ENCODE measurements around the gene COL20A1. TPM values are rescaled to one million over a fixed set of nuclear protein-coding genes. Genes with fewer than 3 reads are reported as not detected.

Gene COL20A1
- total RNA-seq, 3 donors from 2014 or later: not detected

DNA sequence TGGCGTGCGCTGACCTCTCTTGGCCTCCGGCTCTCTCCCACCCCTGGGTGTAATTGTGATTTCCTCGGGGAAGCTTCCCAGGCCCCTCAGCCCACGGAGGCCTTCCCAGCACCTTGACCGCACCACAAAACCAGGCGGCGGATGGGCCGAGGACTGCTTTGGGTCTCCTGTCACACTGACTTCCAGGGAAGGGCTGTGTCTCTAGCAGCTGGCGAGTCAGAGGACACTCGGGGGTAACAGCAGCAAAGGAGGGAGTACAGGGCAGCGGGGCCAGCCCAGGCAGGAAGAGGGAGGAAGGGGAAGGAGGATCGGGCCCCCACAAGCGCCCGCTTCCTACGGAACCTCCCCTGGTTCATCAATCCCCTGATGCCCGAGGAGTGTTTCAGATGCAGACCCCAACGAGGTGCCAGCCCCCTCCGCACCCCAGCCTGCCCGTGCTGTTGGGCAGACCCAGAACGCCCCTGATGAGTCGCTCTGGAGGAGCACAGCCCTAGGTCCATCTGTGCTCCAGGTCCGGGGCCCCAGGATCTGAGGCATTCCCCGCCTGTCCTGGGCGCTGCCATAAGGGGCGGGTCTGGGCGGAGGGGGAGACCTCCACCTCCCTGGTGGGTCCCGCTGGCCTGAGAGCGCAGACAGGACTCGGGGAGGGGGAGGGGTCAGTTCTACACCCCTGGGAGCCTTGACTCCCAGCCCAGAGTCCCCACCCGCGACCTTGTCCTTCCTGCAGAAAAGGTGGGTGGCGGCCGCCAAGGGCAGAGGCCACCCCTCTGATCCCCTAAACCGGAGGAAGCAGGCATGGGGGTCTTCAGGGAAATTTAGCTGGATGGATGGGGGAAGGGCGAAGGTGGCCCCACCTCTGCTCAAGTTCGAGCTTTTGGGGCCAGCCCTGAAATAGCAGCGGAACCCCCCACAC lies 67.2 kb downstream of the COL20A1 start:
- Mint-ChIP-seq H3K4me3 (no peak overlapping the region), H3K4me1 (ENCODE audit: low read depth) (no peaks in the 10 kb centered on the region), H3K9me3 (no peaks in the 10 kb centered on the region), H3K27me3 (ENCODE audit: low read depth) (peaks cover 34% of the 10 kb centered on the region), H3K36me3 (ENCODE audit: insufficient read depth) (no peaks in the 10 kb centered on the region)
- no peak for ATAC-seq
- no peak for DNase-seq

DNA sequence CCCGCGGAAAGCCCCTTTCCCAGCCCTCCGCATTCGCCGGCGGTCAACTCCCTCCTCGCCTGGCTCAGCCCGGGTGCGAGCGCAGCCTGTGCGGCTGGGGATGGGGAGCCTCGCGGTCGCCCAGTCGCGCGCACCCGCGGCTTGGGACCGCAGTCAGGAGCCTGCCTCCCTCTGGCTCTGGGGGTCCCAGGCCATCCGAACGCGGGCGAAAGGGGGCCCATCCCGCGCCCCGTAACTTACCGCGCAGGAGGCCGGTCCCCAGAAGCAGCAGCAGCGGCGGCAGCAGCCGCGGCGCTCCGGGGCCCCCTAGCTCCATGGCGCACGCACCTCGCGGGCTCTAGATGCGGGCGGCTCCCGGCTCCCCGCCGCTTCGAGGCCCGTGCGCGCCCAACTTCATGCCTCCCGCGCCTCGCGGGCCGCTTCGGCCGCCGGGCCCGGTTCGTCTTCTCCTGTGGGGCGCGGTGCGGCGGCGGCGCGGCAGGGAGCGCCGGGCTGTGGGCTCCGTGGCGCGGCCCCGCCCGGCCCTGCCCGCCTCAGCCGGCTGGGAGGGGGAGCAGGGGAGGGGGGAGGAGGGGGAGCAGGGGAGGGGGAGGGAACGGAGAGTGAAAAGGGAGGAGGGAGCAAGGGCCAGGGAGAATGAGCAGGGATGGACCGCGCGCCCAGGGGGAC lies 68.0 kb downstream of the COL20A1 start, which contains the start of gene CHRNA4:
Gene CHRNA4 (minus strand): TSS at position 500 of the 669 bp plus-strand sequence. CDS start 184 bp downstream, at position 316.
- DNase-seq (no peak), ATAC-seq (no peak)
- peaks cover 34% of the 10 kb centered on the region for H3K27me3 Mint-ChIP-seq (ENCODE audit: low read depth)
- no peaks in the 10 kb centered on the region for H3K36me3 Mint-ChIP-seq (ENCODE audit: insufficient read depth)
- no peaks in the 10 kb centered on the region for H3K4me1 Mint-ChIP-seq (ENCODE audit: low read depth)
- H3K9me3 Mint-ChIP-seq: no peaks in the 10 kb centered on the region
- no peak within 1 kb of the TSS for H3K4me3 Mint-ChIP-seq

DNA sequence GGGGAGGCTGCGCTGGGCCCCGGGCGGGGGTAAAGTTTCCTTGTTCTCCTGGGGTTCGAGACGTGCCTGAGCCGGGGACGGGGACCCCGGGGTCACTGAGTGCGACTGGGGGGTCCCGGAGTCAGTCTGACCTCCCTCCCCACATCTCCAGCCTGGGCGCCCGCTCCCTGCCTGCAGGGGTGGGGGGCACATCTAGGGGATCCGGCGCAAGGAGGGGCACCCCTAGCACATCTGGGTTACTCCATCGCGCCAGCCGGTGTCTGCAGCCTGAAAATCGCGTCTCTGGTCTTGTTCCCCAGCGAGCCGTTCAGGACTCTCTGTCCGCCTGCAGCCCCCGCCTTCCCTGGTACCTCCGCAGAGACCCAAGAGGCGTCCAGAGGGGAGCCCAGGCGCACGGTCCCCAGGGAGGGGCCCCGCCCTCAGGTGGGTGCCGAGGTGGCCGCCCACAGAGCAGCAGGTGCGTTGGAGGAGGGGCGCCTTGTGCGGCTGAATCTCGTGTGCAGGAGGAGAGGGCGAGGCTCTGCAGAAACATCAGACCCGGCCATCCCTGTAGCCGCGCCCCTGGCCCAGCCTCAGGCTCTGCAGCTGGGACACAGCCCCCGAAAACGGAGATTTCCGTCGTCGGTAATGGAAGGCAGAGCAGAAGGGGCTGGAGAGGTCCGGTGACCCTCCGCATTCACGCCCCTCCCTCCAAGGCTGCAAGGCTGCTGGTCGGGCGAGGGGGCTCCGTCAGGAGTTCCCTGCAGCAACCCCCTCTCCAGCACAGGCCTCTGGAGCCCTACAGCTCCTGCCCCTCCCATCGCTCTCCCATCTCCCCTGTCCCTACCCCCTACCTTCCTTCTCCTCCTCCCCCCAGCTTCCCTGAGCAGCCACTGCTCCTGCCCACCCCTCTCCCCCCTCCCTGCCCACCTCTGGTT lies 68.8 kb downstream of the COL20A1 start:
- no peaks in the 10 kb centered on the region for H3K9me3 Mint-ChIP-seq
- no peaks in the 10 kb centered on the region for H3K36me3 Mint-ChIP-seq (ENCODE audit: insufficient read depth)
- H3K4me1 Mint-ChIP-seq (ENCODE audit: low read depth): no peaks in the 10 kb centered on the region
- DNase-seq: no peak
- H3K4me3 Mint-ChIP-seq: no peak overlapping the region
- H3K27me3 Mint-ChIP-seq (ENCODE audit: low read depth): peaks cover 39% of the 10 kb centered on the region
- ATAC-seq: no peak

DNA sequence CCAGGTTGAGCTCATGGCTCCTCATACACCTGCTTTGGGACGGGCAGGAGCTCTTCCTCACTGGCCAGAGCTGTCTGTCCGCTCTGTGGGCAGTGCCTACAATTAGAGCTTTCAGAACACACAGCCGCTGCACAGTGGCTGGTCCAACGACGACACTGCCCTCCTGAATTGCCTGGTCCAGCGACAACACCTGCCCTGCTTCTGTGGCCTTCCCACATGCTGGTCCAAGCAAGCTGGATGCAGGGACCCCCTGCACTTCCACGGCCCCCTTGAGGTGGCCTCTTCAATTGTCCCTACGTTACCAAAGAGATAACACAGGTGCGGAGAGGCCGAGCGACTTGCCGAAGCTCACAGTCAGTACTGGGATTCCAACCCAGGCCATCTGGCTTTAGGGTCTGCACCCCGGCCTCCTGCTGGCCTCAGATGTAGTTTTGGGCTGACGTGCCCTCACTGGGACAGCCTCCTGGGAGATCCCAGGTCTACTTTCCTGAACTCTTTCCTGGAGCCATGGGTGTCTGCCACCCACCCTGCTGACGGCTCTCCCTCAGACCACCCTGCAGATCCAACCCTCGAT lies 69.5 kb downstream of the COL20A1 start:
- Mint-ChIP-seq H3K4me1 (ENCODE audit: low read depth) (no peaks in the 10 kb centered on the region), H3K36me3 (ENCODE audit: insufficient read depth) (no peaks in the 10 kb centered on the region), H3K9me3 (no peaks in the 10 kb centered on the region), H3K4me3 (no peak overlapping the region), H3K27me3 (ENCODE audit: low read depth) (peaks cover 43% of the 10 kb centered on the region)
- DNase-seq: no peak
- no peak for ATAC-seq

DNA sequence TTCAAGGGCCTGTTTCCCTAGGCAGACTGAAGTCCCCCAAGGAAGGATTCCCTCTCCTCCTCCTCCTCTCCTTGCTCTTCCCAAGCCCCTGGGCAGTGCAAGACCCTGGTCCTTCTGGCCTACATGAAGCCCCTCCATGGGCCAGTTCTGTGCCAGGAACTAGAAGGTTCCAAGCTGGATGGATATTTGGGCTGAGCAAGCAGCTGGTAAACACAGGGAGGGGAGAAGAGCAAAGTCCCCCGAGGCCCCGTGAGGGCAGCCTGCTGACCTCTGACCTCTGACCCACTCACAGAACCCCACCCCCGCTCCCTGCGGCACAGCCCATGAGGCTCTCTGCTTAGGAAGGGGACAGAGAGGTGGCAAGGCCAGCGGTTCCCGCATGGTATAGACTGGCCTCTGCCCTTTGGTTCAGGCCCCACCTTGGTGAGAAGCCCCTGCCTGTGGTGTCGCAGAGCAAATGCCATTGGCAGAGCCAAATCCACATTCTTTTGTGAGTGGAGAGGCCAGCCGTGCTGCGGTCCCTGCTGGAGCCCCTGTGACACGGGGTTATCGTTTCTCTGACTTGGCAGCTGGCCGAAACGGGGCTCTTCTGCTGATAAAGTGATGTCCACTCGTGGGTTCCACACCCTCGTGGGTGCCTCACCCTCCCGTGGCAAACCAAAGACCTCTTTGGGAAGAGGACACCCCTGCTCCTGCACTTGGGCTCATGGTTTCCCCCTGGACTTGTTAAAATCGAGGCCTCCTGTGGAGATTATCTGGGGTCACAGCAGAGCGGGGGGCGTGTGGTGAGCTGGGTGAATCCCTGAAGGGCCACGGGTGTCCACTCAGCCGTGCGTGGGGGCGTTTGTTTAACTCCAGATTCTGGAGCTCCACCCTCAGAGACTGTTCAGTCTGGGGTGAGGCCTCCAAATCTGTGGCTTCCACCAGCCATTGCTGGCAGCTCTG lies 70.3 kb downstream of the COL20A1 start:
- Mint-ChIP-seq H3K4me1 (ENCODE audit: low read depth) (no peaks in the 10 kb centered on the region), H3K36me3 (ENCODE audit: insufficient read depth) (no peaks in the 10 kb centered on the region), H3K9me3 (no peaks in the 10 kb centered on the region), H3K27me3 (ENCODE audit: low read depth) (peaks cover 43% of the 10 kb centered on the region), H3K4me3 (no peak overlapping the region)
- no peak for DNase-seq
- no peak for ATAC-seq

GRCh38 chr20:63363981-63364561 lies 71.1 kb downstream of the COL20A1 start:
- Mint-ChIP-seq H3K36me3 (ENCODE audit: insufficient read depth) (no peaks in the 10 kb centered on the region), H3K4me1 (ENCODE audit: low read depth) (no peaks in the 10 kb centered on the region), H3K9me3 (no peaks in the 10 kb centered on the region), H3K4me3 (no peak overlapping the region), H3K27me3 (ENCODE audit: low read depth) (peaks cover 40% of the 10 kb centered on the region)
- DNase-seq (no peak), ATAC-seq (no peak)

DNA sequence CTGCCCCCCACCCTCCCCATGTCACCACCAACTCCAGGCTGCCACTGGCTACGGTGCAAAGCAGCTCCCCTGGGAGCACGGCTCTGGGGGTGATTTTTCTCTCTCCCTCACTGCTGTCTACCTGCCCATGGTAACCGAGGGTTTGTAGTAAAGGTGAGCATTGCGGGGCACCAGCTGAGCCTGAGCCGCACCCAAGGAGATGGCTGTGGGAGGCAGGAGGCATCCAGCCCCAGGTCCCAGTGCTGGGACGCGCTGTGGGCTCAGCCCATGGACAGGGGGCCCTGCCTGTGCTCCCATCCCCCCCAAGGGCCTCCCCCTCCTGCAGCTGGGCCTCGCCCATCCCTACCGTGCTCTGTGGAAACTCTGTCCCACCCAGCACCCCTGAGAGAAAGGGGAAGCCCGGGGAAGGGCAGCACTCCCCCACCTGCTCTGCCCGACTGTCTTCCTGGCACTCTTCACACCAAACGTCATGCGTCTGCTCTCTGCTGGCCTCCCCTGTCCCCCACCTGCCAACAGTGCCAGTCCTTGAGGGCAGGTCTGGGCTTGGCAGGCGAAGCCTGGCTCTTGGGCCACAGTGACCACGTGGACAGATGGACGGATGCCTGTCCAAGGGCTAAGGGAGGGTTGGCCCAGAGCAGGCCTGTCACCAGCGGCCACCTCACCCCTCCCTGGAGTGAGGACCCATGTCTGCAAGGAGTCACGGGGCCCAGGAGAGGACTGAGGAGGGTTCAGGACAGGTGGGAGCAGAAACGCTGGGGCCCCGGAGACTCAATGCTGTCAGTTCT lies 72.0 kb downstream of the COL20A1 start:
- ATAC-seq (no peak), DNase-seq (no peak)
- no peaks in the 10 kb centered on the region for H3K9me3 Mint-ChIP-seq
- H3K27me3 Mint-ChIP-seq (ENCODE audit: low read depth): peaks cover 32% of the 10 kb centered on the region
- H3K36me3 Mint-ChIP-seq (ENCODE audit: insufficient read depth): no peaks in the 10 kb centered on the region
- no peak overlapping the region for H3K4me3 Mint-ChIP-seq
- no peaks in the 10 kb centered on the region for H3K4me1 Mint-ChIP-seq (ENCODE audit: low read depth)

- Mint-ChIP-seq H3K9me3 (no peaks in the 10 kb centered on the region), H3K36me3 (ENCODE audit: insufficient read depth) (no peaks in the 10 kb centered on the region), H3K4me3 (no peak overlapping the region), H3K4me1 (ENCODE audit: low read depth) (no peaks in the 10 kb centered on the region), H3K27me3 (ENCODE audit: low read depth) (peaks cover 31% of the 10 kb centered on the region)
- ATAC-seq (no peak), DNase-seq (no peak)
Measured at GRCh38 chr20:63365601-63366389, 72.8 kb downstream of the COL20A1 start.

DNA sequence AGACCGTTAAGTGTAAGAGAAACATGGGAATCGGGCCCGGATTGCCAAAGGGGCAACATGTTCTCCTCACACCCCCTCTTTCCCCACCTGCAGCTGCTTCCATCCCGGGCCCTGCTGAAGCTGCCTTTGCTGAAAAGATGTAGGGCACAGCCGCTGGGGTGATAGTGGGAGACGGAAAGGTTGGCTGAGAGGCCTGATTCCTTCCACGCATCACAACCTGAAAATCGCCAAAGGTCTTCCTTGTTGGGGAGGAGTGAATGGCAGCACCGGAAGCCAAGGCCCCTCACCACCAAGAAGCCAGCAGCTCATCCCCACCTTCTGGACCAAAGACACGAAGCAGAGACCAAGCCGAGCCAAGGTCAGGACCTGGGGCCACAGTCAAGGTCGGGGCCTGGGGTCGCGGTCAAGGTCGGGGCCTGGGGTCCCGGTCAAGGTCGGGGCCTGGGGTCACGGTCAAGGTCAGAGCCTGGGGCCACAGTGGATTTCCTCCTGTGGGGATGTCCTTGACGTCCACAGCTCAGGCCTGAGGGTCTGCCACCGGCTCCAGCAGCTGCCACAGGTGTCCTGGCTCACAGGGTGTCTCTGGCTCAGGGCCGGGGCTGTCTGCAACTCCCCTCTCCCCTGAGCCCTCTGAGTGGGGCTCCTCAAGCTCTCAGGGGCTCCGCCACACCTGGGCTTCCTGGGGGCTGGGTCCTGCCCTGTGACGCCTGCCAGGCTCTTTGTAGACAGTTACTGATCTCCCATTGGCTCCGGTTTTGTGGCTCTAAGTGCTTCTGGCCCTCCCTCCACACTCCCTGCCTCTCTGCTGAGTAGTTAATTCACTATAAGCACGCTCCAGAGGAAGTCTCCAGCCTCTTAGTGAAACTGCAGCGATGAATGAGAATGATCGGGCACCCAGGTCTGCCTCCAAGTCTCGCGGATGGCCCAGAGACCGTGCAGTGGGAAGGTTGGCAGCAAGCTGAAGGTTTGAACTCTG lies 73.7 kb downstream of the COL20A1 start:
- Mint-ChIP-seq H3K27me3 (ENCODE audit: low read depth) (peaks cover 39% of the 10 kb centered on the region), H3K4me3 (no peak overlapping the region), H3K4me1 (ENCODE audit: low read depth) (no peaks in the 10 kb centered on the region), H3K36me3 (ENCODE audit: insufficient read depth) (no peaks in the 10 kb centered on the region), H3K9me3 (no peaks in the 10 kb centered on the region)
- ATAC-seq (no peak), DNase-seq (no peak)

DNA sequence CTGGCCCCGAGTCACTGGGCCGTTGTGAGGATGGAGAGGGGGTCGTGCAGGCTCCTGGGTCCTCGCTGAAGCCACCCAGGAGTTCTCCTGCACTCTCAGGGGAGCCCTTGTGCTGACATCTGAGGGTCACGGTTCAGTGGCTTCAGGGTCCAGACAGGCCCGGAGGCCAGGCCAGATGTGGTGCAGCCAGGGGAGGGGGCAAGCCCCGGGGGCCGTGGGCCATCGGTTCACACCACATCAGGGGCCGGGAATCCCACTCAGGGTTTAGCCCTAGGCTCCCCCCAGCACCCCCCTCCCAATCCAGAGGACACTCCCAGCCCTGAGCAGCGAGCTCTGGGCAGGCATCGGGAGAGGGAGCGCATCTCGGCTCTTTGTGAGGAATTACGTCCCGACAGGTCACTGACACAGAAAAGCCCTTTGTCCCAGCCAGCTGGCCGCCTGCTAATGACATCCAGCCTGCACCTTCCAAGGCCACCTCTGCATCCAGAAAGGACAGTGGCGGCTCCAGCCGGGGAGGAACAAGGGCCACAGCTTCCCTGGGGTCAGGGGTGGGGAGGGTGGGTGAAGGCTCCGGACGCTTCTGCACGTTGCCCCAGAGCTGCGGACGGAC lies 74.6 kb downstream of the COL20A1 start:
- no peaks in the 10 kb centered on the region for H3K4me1 Mint-ChIP-seq (ENCODE audit: low read depth)
- no peak for ATAC-seq

More for the DNA sequence above, 74.6 kb downstream of the COL20A1 start:
- H3K36me3 Mint-ChIP-seq (ENCODE audit: insufficient read depth): no peaks in the 10 kb centered on the region
- DNase-seq: no peak
- H3K4me3 Mint-ChIP-seq: no peak overlapping the region
- H3K9me3 Mint-ChIP-seq: no peaks in the 10 kb centered on the region
- H3K27me3 Mint-ChIP-seq (ENCODE audit: low read depth): peaks cover 38% of the 10 kb centered on the region

Data from activated T-cell treated with anti-CD3 and anti-CD28 coated beads, Interleukin-2, amount 50 U/mL, for 4 hours (primary cell).